Body of pancreas (tissue), 4 donors: ENCODE data around the gene TBX5.

Source experiments
- POLR2A ChIP-seq, 3 donors: fragments of 450-650 bp; IDR thresholded peaks; one replicate each; pipeline ENCODE4 v1.6.1; 2016; ENCODE audit warnings: antibody characterized with exemption in 3 of 3, mild to moderate bottlenecking in 2 of 3
- TF ChIP-seq, protein P1 (sequence below), 7 experiments: fragments of 450-650 bp in 4 of 7; fragments of 200-600 bp in 3 of 7; sonication (generic) in 3 of 7; IDR thresholded peaks; one replicate each; pipeline ENCODE4 v1.5.1; 2016 to 2019; ENCODE audit warnings: antibody characterized with exemption in 7 of 7

DNA sequence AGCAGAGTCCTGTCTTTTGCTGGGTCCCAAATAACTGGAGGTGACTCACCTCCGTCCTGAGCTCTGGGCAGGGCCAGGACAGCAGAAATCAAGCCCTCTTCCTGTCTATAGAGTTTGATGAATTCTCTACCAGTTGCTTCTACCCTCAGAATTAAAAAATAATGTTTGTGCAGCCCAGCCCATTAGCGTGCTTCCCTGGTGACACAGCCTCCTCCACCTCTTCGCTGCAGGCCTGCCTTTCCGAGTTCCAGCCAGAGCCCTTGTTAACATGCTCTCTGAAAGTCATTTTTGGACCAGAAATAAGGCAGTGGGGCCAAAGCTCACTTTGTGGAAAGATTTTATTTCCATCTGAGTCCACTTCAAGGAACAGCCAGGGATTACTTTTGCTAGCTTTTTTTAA is 94.0 kb downstream of the TBX5 start:
- TF ChIP-seq, protein P1, sequence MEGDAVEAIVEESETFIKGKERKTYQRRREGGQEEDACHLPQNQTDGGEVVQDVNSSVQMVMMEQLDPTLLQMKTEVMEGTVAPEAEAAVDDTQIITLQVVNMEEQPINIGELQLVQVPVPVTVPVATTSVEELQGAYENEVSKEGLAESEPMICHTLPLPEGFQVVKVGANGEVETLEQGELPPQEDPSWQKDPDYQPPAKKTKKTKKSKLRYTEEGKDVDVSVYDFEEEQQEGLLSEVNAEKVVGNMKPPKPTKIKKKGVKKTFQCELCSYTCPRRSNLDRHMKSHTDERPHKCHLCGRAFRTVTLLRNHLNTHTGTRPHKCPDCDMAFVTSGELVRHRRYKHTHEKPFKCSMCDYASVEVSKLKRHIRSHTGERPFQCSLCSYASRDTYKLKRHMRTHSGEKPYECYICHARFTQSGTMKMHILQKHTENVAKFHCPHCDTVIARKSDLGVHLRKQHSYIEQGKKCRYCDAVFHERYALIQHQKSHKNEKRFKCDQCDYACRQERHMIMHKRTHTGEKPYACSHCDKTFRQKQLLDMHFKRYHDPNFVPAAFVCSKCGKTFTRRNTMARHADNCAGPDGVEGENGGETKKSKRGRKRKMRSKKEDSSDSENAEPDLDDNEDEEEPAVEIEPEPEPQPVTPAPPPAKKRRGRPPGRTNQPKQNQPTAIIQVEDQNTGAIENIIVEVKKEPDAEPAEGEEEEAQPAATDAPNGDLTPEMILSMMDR (IDR thresholded peaks at IDR 0.05) = no peak
- no peak for TF ChIP-seq POLR2A (IDR thresholded peaks at IDR 0.05)
